Activated naive CD4-positive, alpha-beta T cell treated with anti-CD3 and anti-CD28 coated beads, Interleukin-2, amount 50 U/mL, for 24 hours (primary cell): Measurements from ENCODE around the gene CPNE6.

Experiments used
- H3K27ac Mint-ChIP-seq: one replicate; pipeline ENCODE4 v1.8.0; 2021; ENCODE audit warnings: mild to moderate bottlenecking, mixed read lengths
- H3K27me3 Mint-ChIP-seq: one replicate; pipeline ENCODE4 v1.8.0; 2021; ENCODE audit warnings: mixed read lengths
- H3K36me3 Mint-ChIP-seq: one replicate; pipeline ENCODE4 v1.8.0; 2021; ENCODE audit warnings: mixed read lengths
- H3K4me1 Mint-ChIP-seq: one replicate; pipeline ENCODE4 v1.8.0; 2021; ENCODE audit warnings: mixed read lengths
- H3K4me3 Mint-ChIP-seq: one replicate; pipeline ENCODE4 v1.8.0; 2021; ENCODE audit warnings: mild to moderate bottlenecking, mixed read lengths
- H3K9me3 Mint-ChIP-seq: one replicate; pipeline ENCODE4 v1.8.0; 2021; ENCODE audit warnings: mixed read lengths

The CPNE6 gene

DNA sequence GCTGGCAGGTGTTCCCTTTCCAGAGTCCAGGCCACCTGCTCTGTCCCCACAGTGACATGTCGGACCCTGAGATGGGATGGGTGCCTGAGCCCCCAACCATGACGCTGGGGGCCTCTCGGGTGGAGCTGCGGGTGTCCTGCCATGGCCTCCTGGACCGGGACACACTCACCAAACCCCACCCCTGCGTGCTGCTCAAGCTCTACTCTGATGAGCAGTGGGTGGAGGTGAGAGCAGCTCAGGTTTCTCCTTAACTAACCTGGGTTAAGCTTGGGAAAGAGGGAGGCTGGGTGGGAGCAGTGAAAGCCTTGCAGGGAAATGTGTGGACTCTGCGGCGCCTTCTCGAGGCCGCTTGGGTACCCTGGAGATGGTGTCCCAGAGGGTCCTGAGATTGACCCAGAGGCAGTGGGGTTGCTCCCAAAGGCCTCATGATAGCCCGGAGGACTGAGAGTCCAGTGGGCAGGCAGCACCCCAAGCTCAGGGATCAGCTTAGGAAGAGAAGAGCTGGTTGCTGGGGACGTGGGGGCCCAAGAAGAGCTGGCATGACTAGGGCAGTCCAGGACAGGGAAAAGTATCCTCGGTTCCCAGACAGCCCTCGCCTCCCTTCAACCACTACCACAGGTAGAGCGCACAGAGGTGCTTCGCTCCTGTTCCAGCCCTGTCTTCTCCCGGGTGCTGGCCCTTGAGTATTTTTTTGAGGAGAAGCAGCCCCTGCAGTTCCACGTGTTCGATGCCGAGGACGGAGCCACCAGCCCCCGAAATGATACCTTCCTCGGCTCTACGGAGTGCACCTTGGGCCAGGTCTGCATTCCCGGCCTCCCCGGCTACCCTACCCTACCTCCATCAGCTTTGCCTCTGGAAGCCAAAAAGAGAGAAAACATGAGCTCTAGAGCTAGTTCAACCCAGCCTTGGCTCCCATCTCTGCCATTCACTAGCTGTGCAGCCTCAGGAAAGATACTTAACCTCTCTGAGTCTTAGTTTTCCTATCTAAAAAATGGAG lies 1.8 kb downstream of the CPNE6 start:
- Mint-ChIP-seq H3K27me3 (no peaks in the 10 kb centered on the region), H3K4me3 (no peak overlapping the region), H3K4me1 (peaks cover 6% of the 10 kb centered on the region), H3K9me3 (no peaks in the 10 kb centered on the region), H3K27ac (no peak overlapping the region), H3K36me3 (no peaks in the 10 kb centered on the region)

DNA sequence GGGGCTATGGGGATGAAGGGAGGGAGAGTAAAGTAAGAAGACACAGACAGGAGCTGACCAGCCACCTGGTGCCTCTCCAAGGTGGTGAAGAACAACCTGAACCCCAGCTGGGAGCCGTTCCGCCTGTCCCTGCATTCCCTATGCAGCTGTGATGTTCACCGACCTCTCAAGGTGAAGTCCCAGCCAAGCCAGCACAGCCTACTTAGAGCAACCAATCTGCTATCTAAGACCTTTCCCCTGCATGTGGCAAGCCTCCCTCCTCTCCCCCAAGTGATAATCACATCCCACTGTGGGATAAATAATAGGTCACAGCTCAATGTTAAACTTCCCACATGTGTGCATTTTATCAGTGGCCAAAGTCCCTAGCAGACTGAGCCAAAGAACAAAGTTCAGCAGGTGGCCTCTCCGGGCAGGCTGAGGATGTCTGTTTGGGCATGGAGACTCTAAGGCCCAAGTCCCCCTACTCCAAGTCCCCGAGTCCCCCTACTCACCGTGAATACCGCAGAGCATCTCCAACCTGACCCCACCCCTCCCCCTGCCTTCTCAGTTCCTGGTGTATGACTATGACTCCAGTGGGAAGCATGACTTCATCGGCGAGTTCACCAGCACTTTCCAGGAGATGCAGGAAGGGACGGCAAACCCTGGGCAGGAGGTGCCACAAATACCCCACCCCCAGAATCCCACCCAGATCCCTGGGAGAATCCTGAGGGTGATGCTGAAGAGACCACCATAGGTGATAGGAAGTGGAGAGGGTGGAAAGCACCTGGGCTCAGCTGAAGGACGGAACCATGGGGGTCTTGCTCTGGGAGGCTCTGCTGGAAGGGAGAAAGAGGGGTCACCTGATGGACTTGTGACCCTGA lies 3.5 kb downstream of the CPNE6 start:
- Mint-ChIP-seq H3K27ac (no peak overlapping the region), H3K9me3 (no peaks in the 10 kb centered on the region), H3K36me3 (no peaks in the 10 kb centered on the region), H3K4me3 (no peak overlapping the region), H3K27me3 (no peaks in the 10 kb centered on the region), H3K4me1 (peaks cover 7% of the 10 kb centered on the region)

DNA sequence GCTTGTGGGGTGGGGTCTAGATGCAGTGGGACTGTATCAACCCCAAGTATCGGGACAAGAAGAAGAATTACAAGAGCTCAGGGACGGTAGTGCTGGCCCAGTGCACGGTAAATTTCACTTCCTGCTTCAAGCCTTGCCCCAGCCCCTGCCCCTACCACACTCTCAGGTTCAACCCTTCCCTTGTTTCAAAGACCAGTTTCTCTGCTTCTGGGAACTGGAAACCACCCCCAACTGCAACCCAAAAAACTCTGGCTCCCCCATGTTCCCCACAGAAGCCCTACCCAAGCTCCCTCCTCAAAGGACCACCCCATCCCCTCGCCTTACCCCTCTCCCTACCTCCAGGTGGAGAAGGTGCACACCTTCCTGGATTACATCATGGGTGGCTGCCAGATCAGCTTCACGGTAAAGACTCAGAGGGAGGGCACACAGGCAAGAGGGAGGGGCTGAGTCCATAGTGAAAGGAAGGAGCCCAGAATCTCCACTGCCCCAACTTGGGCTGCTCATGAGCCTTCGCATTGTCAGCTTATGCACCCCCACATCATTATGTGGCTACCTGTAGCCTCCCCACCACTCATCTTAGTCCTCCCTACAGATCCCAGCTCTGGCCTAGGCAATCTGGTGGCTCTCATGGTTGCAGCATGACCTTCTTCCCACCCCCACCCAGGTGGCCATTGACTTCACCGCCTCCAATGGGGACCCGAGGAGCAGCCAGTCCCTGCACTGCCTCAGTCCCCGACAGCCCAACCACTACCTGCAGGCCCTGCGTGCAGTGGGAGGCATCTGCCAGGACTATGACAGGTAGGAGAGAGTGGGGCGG lies 4.3 kb downstream of the CPNE6 start:
- H3K27ac Mint-ChIP-seq, result no peak overlapping the region

GRCh38 chr14:24076302-24076601 lies 4.9 kb downstream of the CPNE6 start:
- H3K27ac Mint-ChIP-seq, result no peak overlapping the region
- peaks cover 13% of the 10 kb centered on the region for H3K4me1 Mint-ChIP-seq
- no peak overlapping the region for H3K4me3 Mint-ChIP-seq
- no peaks in the 10 kb centered on the region for H3K27me3 Mint-ChIP-seq
- no peaks in the 10 kb centered on the region for H3K36me3 Mint-ChIP-seq
- H3K9me3 Mint-ChIP-seq, result no peaks in the 10 kb centered on the region

More for the DNA sequence above, 4.3 kb downstream of the CPNE6 start:
- Mint-ChIP-seq H3K9me3 (no peaks in the 10 kb centered on the region), H3K4me1 (peaks cover 15% of the 10 kb centered on the region), H3K4me3 (no peak overlapping the region), H3K27me3 (no peaks in the 10 kb centered on the region), H3K36me3 (no peaks in the 10 kb centered on the region)

DNA sequence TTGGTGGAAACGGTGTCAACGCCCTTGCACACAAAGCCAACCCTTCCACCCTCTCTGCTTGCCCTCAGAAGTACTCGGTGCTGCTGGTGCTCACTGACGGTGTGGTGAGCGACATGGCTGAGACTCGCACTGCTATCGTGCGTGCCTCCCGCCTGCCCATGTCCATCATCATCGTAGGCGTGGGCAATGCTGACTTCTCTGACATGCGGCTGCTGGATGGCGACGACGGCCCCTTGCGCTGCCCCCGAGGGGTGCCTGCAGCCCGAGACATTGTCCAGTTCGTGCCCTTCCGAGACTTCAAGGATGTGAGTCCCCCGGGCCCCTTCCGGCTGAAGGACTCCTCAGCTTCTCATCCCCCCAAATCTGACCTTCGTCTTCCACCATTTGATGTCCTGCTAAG lies 5.7 kb downstream of the CPNE6 start:
- no peaks in the 10 kb centered on the region for H3K36me3 Mint-ChIP-seq
- H3K4me3 Mint-ChIP-seq, result no peak overlapping the region
- H3K27me3 Mint-ChIP-seq, result no peaks in the 10 kb centered on the region
- H3K9me3 Mint-ChIP-seq, result no peaks in the 10 kb centered on the region
- peak overlapping the region; percentile 52 for H3K27ac Mint-ChIP-seq
- peaks cover 16% of the 10 kb centered on the region for H3K4me1 Mint-ChIP-seq

GRCh38 chr14:24078146-24078545 lies 6.8 kb downstream of the CPNE6 start:
- no peaks in the 10 kb centered on the region for H3K36me3 Mint-ChIP-seq

GRCh38 chr14:24079491-24080141 lies 8.3 kb downstream of the CPNE6 start:
- Mint-ChIP-seq H3K4me1 (peaks cover 19% of the 10 kb centered on the region), H3K27me3 (no peaks in the 10 kb centered on the region), H3K27ac (no peak overlapping the region), H3K36me3 (no peaks in the 10 kb centered on the region), H3K9me3 (no peaks in the 10 kb centered on the region), H3K4me3 (no peak overlapping the region)

More at GRCh38 chr14:24078146-24078545, 6.8 kb downstream of the CPNE6 start:
- Mint-ChIP-seq H3K27me3 (no peaks in the 10 kb centered on the region), H3K4me1 (peaks cover 19% of the 10 kb centered on the region), H3K9me3 (no peaks in the 10 kb centered on the region), H3K27ac (no peak overlapping the region), H3K4me3 (no peak overlapping the region)

- no peaks in the 10 kb centered on the region for H3K27me3 Mint-ChIP-seq
- no peak overlapping the region for H3K27ac Mint-ChIP-seq
- no peaks in the 10 kb centered on the region for H3K36me3 Mint-ChIP-seq
- peaks cover 19% of the 10 kb centered on the region for H3K4me1 Mint-ChIP-seq
- H3K9me3 Mint-ChIP-seq, result no peaks in the 10 kb centered on the region
- no peak overlapping the region for H3K4me3 Mint-ChIP-seq
Observed at GRCh38 chr14:24080142-24080530, 8.8 kb downstream of the CPNE6 start.

- Mint-ChIP-seq H3K9me3 (no peaks in the 10 kb centered on the region), H3K4me3 (peak overlapping the region; percentile 86), H3K27ac (no peak overlapping the region), H3K27me3 (no peaks in the 10 kb centered on the region), H3K4me1 (peaks cover 19% of the 10 kb centered on the region), H3K36me3 (no peaks in the 10 kb centered on the region)
Observed at GRCh38 chr14:24080888-24081738, 9.8 kb downstream of the CPNE6 start.

DNA sequence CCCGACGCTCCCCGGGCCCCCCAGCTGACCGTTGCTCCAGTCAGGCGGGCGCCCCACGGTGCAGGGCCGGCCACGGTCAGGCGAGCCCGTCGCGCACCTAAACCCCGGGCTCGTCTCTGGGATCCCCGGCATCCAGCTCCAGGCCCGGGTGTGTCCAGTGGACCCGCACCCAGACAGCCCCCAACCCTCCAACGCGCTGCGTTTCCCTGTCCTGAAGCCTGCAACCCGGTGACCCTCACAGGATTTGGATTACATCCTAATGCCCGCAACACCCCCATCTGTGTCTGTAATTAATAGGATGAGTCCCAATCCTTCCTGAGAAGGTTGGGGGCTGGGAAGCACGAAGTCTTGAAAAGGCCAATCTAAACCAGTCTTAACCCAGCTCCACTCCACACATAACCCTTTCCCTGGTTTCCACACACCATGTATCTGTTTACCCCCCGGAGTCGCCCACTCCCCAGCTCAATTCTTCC lies 10.4 kb downstream of the CPNE6 start:
- Mint-ChIP-seq H3K27ac (peak overlapping the region; percentile 72), H3K4me3 (peak overlapping the region; percentile 83), H3K4me1 (peaks cover 19% of the 10 kb centered on the region), H3K9me3 (no peaks in the 10 kb centered on the region), H3K27me3 (no peaks in the 10 kb centered on the region), H3K36me3 (no peaks in the 10 kb centered on the region)

DNA sequence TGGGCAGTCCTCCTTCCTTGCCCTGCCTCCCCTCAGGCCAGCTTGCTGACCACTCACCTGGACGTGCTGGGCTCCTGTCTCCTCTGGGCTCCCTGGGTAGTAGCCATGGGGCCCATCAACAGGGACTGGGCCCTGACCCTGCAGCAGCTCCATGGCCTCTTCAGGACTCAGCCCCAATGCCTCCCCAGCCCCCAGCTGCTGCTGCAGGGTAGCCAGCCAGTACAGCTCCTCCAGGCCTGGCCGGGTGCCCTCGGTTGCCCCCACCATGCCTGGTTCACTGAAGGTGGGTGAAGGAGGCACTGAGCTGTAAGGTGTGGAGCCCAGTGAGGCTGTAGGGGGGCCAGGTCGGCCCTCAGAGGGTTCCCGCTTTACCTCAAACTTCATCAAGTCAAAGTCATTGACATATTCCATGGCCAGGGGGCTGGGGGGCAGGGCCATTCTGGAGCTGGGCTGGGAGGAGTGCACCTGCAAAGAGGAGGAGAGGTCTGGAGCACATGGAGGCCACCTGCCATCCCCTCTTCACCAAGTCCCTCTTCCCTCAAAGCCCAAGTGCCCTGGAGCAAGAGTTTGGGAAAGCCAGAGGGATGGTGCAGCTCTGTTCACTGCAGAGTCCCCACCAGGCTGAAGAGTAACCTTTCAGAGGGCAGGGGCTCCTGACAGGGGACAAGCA lies 11.2 kb downstream of the CPNE6 start:
- H3K36me3 Mint-ChIP-seq, result no peaks in the 10 kb centered on the region
- no peaks in the 10 kb centered on the region for H3K27me3 Mint-ChIP-seq
- peak overlapping the region; percentile 72 for H3K27ac Mint-ChIP-seq
- peak overlapping the region; percentile 83 for H3K4me3 Mint-ChIP-seq
- peaks cover 19% of the 10 kb centered on the region for H3K4me1 Mint-ChIP-seq
- no peaks in the 10 kb centered on the region for H3K9me3 Mint-ChIP-seq

DNA sequence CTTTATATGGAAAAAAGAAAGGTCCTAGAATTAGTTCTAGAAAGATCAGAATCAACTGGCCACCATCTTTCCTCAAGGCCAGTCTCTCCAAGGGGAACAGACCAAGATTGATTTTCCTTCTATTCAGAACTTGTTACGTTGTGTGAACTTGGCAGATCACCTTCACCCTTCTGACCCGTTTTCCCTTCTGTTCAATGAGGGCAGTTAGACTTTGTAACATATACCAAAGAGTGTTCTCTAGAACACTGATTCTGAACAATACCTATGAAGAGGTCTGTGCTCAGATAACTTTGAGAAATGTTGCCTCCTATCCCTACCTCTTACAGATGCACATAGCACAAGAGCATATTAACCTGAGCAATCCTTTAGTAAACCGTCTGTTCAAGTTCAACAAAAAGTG lies 12.1 kb downstream of the CPNE6 start:
- Mint-ChIP-seq H3K27ac (no peak overlapping the region), H3K4me3 (no peak overlapping the region), H3K36me3 (no peaks in the 10 kb centered on the region), H3K4me1 (peaks cover 19% of the 10 kb centered on the region), H3K27me3 (no peaks in the 10 kb centered on the region), H3K9me3 (no peaks in the 10 kb centered on the region)

- Mint-ChIP-seq H3K27me3 (no peaks in the 10 kb centered on the region), H3K36me3 (no peaks in the 10 kb centered on the region), H3K4me3 (no peak overlapping the region), H3K27ac (no peak overlapping the region), H3K4me1 (peaks cover 19% of the 10 kb centered on the region), H3K9me3 (no peaks in the 10 kb centered on the region)
Observed at GRCh38 chr14:24084440-24084839, 13.1 kb downstream of the CPNE6 start.

DNA sequence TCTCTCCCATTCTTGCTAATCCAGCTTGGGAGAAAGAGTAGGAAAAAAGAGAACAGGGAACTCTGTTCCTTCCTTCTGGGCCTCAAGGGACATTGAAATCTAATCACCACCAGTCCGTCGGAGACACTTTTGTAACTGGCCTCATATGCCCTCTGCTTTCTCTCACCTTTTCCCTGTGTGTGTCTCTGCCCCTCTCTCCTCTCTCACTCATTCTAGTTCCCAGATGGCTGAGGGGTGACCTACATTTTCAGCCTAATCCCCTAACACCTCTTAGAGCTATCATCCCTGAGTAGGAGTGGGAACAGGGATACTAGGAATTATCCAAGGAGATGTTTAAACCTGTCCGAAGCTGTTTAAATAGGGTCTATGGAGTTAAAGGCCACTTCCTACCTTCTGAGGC lies 13.9 kb downstream of the CPNE6 start:
- H3K4me1 Mint-ChIP-seq, result peaks cover 20% of the 10 kb centered on the region
- no peak overlapping the region for H3K27ac Mint-ChIP-seq
- H3K4me3 Mint-ChIP-seq, result no peak overlapping the region
- H3K27me3 Mint-ChIP-seq, result no peaks in the 10 kb centered on the region
- no peaks in the 10 kb centered on the region for H3K9me3 Mint-ChIP-seq
- H3K36me3 Mint-ChIP-seq, result no peaks in the 10 kb centered on the region
